Frontal cortex (tissue), 4 donors: ENCODE data around the gene UBA52. TPM values are rescaled to one million over a fixed set of nuclear protein-coding genes. Genes with fewer than 3 reads are reported as not detected.

Experiments
- DNase-seq, 2 donors: peaks; one replicate each; pipeline ENCODE4 v3.0.0; 2012; ENCODE audit warnings: low spot score in 2 of 2
- FAIRE-seq: peaks from 2 replicates; lab custom pipeline; 2012; peaks lifted over from hg19 to GRCh38; lab: Jason Lieb, UNC
- total RNA-seq: library from RNA; depleted of rRNA; stranded (reverse); fragments of >200 nt; gene quantifications from one replicate; pipeline ENCODE4 v1.2.3, GENCODE V29; 2014
- donor health status: control.
- donor health status: control.
- donor health status: control.

UBA52 gene
- total RNA-seq, 1 donor from 2014 or later, result 742 TPM

DNA sequence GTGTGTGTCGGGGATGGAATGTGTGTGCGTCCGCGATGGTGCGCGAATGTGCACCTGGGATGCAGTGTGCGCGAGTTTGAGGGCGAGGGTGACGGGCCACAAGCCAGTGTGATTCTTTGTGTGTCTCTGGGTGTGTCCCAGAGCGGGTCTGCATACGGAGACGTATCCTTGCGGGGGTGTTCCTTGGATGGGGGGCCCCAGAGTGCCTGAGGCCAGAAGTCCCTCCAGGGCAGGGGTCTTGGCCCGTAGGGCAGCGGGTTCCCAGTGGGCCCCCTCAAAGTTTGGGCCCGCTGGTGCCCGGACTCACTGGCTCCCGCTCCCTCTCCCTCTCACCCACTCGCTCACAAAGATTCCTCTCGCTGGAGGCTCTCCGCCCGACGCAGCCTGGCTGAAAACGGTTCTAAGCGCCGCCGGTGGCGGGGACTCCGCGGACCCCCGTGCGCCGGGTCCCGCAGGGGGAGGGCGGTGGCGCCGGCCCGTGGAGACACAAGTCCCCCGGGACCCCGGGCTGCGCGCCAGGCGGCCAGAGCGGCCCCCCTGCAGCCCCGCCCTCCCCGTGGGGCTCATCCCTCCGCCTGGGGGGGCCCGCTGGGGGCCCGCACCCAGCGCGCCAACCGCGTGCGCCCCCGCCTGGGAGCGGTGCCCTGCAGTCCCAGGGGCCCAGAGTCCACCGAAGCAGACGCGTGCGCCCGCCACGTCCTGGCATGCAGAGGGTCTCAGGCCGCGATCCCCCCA lies 34.1 kb downstream of the UBA52 start:
- DNase-seq (peak in 1 of 2 donors; percentile 49), FAIRE-seq (no peak)

DNA sequence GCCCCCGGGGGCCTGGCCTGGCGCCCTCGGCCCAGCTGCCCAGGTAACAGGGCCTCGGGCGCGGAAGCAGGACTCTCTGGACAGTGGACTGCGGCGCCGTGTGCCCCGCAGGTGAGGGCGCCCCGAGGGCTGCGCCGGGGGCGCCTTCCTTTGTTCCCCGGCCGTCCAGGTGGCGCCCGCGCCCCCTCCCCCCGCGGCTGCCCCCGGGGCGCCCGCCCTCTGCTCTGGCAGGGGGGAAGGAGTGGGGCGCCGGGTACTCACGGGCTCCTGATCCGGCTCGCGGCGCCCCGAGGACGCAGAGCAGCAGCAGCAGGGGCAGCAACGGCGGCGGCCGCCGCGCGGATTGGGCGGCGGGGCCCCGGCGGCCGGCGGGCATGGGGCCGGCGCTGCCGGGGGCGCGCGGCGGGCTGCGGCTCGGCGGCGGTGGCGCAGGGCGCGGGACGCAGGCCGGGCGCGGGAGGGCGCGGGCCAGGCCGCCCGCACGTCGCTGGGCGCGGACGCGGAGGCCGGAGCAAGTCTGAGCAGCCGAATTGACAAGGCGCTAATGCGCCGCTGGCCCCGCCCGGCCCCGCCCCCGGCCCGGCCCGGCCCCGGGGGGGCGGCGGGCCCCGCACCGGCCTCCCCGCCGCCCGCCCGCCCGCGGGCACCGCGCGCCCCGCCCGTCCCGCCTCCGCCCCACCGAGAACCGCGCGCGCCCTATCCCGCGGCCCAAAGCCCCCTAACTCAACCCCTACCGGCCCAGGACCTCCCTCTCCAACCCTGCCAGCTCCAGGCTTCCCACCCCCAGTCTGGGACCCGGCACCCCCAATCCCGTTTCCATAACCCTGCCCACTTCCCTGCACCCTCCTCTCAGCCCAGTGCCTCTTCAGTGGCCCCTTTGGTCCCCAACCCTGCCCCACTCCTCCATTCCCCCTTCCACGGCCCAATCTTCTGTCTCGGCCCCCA lies 34.9 kb downstream of the UBA52 start, which contains the start of gene CRLF1:
Gene CRLF1, minus strand, starts transcription at position 519 of the 945 bp plus-strand sequence. Its CDS starts 143 bp downstream, at position 376.
- FAIRE-seq (no peak), DNase-seq (peak in 1 of 2 donors; percentile 43)

- DNase-seq (peak in 1 of 2 donors; percentile 39), FAIRE-seq (no peak)
Observed at GRCh38 chr19:18607226-18608101, 35.8 kb downstream of the UBA52 start.

DNA sequence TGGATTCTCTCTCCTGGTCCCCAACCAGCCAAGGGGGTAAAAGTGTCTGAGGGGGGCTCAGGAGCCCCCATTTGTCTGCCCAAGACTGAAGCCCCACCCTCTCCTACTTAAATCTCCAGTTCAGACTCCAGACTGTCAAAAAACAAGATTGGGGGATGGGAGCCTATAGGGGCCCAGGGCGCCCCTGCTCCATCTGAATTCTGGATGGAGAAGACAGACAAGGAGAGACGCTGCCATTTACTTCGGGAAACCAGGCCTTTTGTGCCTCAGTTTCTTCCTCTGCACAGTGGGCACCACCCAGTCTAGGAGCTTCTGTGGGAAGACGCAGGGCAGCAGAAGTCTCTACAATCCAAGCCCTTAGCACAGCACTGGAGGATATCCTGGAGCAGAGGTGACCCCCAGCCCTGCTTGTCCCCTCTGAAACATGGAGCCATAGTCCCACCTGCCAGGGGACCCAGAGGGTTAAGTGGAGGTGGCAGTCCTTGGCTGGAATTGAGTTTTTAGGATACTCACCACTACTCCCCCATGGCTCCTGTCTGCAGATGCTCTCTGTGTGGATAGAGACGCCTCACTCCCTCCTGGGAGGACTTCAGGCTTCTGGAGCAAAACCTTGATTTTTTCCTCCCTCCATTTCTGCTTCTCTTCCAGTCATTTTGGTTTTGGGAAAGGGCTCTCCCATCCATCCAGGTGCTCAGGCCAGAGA lies 36.6 kb downstream of the UBA52 start:
- DNase-seq (peak in 1 of 2 donors; percentile 37), FAIRE-seq (no peak)

DNA sequence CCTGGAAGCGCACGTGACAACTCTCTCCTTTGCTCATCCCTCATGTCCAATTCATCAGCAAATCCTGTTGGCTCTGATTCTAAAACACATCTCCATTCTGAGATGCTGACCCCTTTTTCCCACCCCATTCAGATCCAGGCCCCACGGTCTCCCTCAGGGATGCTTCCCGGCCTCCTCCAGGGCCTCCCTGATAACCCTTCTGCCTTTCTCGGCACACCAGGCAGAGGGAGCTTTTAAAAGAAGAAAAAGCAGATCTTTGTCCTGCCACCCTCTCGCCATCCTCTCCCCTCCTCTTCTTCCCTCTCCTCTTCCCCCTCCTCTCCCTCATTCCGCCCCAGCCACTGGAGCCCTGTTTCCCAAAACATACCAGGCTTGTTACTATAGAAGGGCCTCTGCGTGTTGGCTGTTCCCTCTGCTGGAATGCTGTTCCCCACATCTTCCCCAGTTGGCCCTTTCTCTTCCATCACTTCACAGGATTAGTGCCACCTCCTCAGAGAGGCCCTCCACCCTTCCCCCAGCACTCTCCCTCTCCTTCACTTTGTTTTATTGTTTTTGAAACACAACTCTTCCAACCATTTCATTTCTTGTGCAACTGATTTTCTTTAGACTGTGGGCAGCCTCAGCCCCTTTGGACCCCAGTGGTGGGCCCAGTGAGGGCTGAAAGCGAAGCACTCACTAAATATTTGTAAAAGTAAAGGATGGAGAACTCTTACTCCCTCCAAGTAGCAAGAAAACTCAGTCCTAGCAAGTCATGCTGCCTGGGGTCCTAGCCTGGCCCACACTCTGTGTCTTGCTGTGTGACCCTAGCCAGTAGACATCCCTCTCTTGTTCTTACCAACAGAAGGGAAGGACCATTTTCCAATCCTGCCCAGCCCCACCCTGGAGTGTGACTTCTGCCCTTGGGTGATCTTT lies 37.4 kb downstream of the UBA52 start:
- no peak for DNase-seq
- FAIRE-seq, result no peak

- FAIRE-seq (no peak), DNase-seq (no peak)
Observed at GRCh38 chr19:18609717-18610051, 38.0 kb downstream of the UBA52 start.

GRCh38 chr19:18610245-18610555 lies 38.5 kb downstream of the UBA52 start:
- DNase-seq, result no peak
- no peak for FAIRE-seq

- DNase-seq, result peak in 1 of 2 donors; percentile 39
- FAIRE-seq, result no peak
Observed at GRCh38 chr19:18610556-18611326, 39.1 kb downstream of the UBA52 start.

- DNase-seq, result peak in 1 of 2 donors; percentile 55
- no peak for FAIRE-seq
Observed at GRCh38 chr19:18611327-18612050, 39.8 kb downstream of the UBA52 start.

DNA sequence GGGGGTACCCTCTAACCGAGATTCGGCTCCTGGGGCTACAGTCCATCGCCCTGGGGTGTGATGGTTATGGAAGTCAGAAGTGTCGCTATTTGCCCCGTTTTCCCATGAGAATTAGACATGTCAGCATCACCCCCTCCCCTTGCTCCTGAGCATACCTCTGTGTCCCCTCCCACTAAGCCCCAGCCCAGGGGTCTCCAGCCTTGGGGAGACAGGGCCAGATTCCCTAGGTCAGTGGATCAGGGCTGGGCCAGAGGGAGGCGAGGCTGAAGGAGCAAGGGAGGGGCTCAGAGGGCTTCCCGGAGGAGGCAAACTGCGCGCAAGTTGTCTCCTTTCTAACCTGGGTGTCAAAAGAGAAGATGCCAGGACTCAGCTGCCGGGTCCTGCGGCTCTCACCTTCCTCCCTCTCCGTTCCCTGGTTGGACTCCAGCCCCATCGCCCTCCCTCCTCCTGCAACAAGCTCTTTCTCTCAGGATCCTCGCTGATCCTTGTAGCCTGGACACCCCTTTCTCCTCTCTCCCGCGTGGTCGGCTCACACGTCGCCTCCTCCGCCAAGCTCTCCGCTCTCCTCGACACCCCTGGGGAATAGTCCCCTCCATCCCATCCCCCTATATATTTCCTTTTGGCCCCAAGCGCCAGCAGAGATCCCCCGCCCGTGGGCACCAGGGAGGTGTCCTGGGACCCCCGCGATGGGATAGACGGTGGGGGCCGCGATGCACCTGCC lies 40.6 kb downstream of the UBA52 start:
- FAIRE-seq, result no peak
- peak in 1 of 2 donors; percentile 52 for DNase-seq

GRCh38 chr19:18612772-18613588 lies 41.3 kb downstream of the UBA52 start, which contains the start of gene TMEM59L:
Gene TMEM59L (plus strand): TSS chr19:18612870. CDS start chr19:18612959, 89 bp downstream.
- FAIRE-seq (no peak), DNase-seq (peak; percentile 85 to 86)

- DNase-seq (no peak), FAIRE-seq (no peak)
Observed at GRCh38 chr19:18613589-18614234, 42.1 kb downstream of the UBA52 start.

- no peak for DNase-seq
- FAIRE-seq, result no peak
Observed at GRCh38 chr19:18616023-18616422, 44.4 kb downstream of the UBA52 start.

DNA sequence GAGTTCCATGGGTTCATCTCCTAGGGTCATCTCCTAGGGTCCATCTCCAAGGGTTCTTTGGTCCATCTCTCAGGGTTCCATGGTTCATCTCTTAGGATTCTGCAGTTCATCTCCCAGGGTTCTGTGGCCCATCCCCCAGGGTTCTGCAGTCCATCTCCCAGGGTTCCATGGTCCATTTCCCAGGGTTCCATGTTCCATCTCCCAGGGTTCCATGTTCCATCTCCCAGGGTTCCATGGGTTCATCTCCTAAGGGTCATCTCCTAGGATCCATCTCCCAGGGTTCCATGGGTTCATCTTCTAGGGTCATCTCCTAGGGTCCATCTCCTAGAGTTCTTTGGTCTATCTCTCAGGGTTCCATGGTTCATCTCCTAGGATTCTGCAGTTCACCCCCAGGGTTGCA lies 45.9 kb downstream of the UBA52 start:
- FAIRE-seq, result no peak
- no peak for DNase-seq

- DNase-seq (no peak), FAIRE-seq (no peak)
Observed at GRCh38 chr19:18618236-18618635, 46.6 kb downstream of the UBA52 start.
